Measurements from ENCODE around the gene UBE2E3.

Gene UBE2E3

GRCh38 chr2:181111059-181111458 is 130.7 kb downstream of the UBE2E3 start:
- H3K4me3 ChIP-seq (ENCODE audit: low read length), result no peak overlapping the region
- DNase-seq (ENCODE audit: low read depth), result no peak
- TF ChIP-seq, protein P1, sequence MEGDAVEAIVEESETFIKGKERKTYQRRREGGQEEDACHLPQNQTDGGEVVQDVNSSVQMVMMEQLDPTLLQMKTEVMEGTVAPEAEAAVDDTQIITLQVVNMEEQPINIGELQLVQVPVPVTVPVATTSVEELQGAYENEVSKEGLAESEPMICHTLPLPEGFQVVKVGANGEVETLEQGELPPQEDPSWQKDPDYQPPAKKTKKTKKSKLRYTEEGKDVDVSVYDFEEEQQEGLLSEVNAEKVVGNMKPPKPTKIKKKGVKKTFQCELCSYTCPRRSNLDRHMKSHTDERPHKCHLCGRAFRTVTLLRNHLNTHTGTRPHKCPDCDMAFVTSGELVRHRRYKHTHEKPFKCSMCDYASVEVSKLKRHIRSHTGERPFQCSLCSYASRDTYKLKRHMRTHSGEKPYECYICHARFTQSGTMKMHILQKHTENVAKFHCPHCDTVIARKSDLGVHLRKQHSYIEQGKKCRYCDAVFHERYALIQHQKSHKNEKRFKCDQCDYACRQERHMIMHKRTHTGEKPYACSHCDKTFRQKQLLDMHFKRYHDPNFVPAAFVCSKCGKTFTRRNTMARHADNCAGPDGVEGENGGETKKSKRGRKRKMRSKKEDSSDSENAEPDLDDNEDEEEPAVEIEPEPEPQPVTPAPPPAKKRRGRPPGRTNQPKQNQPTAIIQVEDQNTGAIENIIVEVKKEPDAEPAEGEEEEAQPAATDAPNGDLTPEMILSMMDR (conservative IDR thresholded peaks at IDR 0.05; ENCODE audit: low read length), result no peak

DNA sequence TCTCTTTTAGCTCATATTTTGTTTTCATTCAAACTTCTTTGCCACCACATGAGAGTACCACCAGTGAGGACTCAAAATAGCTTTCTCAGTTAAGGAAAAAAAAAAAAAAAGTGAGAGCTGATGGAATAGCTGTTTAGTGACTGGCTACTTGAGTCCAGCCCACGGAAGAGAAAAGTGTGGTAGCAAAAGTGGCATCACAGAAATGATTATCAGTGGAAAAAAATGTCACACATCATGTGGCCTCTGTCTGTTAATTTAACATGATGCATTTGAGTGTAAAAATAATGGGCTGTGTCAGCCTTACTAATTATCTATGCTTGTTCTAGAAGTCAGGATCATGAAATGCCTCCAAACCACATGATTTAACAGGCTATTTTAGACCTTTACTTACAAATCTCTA is 132.5 kb downstream of the UBE2E3 start:
- no peak overlapping the region for H3K4me3 ChIP-seq (ENCODE audit: low read length)
- no peak for DNase-seq (ENCODE audit: low read depth)
- TF ChIP-seq, protein P1 (conservative IDR thresholded peaks at IDR 0.05; ENCODE audit: low read length), result no peak

All from AG10803 (cell line).